OCI-LY7 (cell line): ENCODE data around the gene G3BP2. TPM values are rescaled to one million over a fixed set of nuclear protein-coding genes. Genes with fewer than 3 reads are reported as not detected.
"Not testable (repeated sequence)": the region's sequence is repeated elsewhere in the genome, so short reads cannot be mapped to it uniquely, and the experiment has no call there.

Source experiments
- BruUV-seq: library from RNA; stranded (reverse); fragments of 400-500 nt; replicated peaks from 2 replicates; lab custom pipeline; 2021; lab: Mats Ljungman, UMichigan
- CTCF ChIA-PET: fragments of 300-600 bp; sonication (Branson Sonifier 250); formaldehyde crosslinking; loops from one replicate; lab custom pipeline; 2022; ENCODE audit warnings: antibody characterized with exemption; ENCODE audit not compliant: unreplicated experiment; lab: Charles Lee
- POLR2A ChIA-PET: fragments of 300-600 bp; sonication (Branson Sonifier 250); formaldehyde crosslinking; loops from one replicate; lab custom pipeline; 2022; ENCODE audit warnings: antibody characterized with exemption; lab: Charles Lee
- DNase-seq: peaks from one replicate; pipeline ENCODE4 v3.0.0-alpha.2; 2015; ENCODE audit warnings: low spot score
- H2AFZ ChIP-seq: fragments of 200-600 bp; sonication (generic), shearing (Covaris generic); 2 replicates; pipeline ENCODE4 v1.6.1; 2014; ENCODE audit warnings: mild to moderate bottlenecking, antibody characterized with exemption, low read length, moderate library complexity
- H3K27ac ChIP-seq: fragments of 200-600 bp; sonication (generic); 2 replicates; pipeline ENCODE4 v1.5.1; 2014; ENCODE audit warnings: mixed run types, low read depth, mild to moderate bottlenecking, moderate library complexity, low read length, inconsistent platforms; ENCODE audit not compliant: poor library complexity, severe bottlenecking
- H3K36me3 ChIP-seq: fragments of 200-600 bp; sonication (generic); 2 replicates; pipeline ENCODE4 v1.6.1; 2014; ENCODE audit warnings: mild to moderate bottlenecking, antibody characterized with exemption, low read length, moderate library complexity, mixed read lengths; ENCODE audit not compliant: insufficient read depth
- H3K4me1 ChIP-seq: fragments of 200-600 bp; sonication (generic); 2 replicates; pipeline ENCODE4 v1.5.1; 2014; ENCODE audit warnings: mild to moderate bottlenecking, low read length; ENCODE audit not compliant: insufficient read depth, poor library complexity, severe bottlenecking
- H3K4me2 ChIP-seq: fragments of 200-600 bp; sonication (generic); 2 replicates; pipeline ENCODE4 v1.6.1; 2014; ENCODE audit warnings: mild to moderate bottlenecking, low read length
- H3K4me3 ChIP-seq: fragments of 200-600 bp; sonication (generic); 2 replicates; pipeline ENCODE4 v1.5.1; 2014; ENCODE audit warnings: mild to moderate bottlenecking, low read depth, low read length; ENCODE audit not compliant: poor library complexity, severe bottlenecking
- H3K79me2 ChIP-seq: fragments of 200-600 bp; sonication (generic); 2 replicates; pipeline ENCODE4 v1.6.1; 2016; ENCODE audit warnings: low read depth, mild to moderate bottlenecking, low read length, moderate library complexity, mixed read lengths; ENCODE audit not compliant: insufficient read depth
- H3K9me2 ChIP-seq: fragments of 200-600 bp; sonication (generic); 2 replicates; pipeline ENCODE4 v1.6.1; 2016; ENCODE audit warnings: mild to moderate bottlenecking, low read length, mixed read lengths; ENCODE audit not compliant: insufficient read depth
- H3K9me3 ChIP-seq: fragments of 200-600 bp; sonication (generic); 2 replicates; pipeline ENCODE4 v1.6.1; 2014; ENCODE audit warnings: mild to moderate bottlenecking, mixed run types, low read length, mixed read lengths
- H4K20me1 ChIP-seq: fragments of 200-600 bp; sonication (generic); 2 replicates; pipeline ENCODE4 v1.6.1; 2014; ENCODE audit warnings: mild to moderate bottlenecking, antibody characterized with exemption, low read length, moderate library complexity, mixed read lengths; ENCODE audit not compliant: insufficient read depth
- CTCF ChIP-seq: fragments of 200-600 bp; sonication (generic); conservative IDR thresholded peaks from 2 replicates; pipeline ENCODE4 v1.5.1; 2014; ENCODE audit warnings: mild to moderate bottlenecking, antibody characterized with exemption, low read length, moderate library complexity, mixed read lengths
- EZH2phosphoT487 ChIP-seq: fragments of 200-600 bp; sonication (generic); IDR thresholded peaks from 2 replicates; pipeline ENCODE4 v1.6.1; 2018; ENCODE audit warnings: low read depth, borderline replicate concordance, mild to moderate bottlenecking, mixed run types, antibody characterized with exemption, low read length, moderate library complexity, mixed read lengths
- intact Hi-C: fragments of 100-400 bp; cut with micrococcal nuclease; formaldehyde crosslinking; loops from one replicate; pipeline ENCODE4 v1.10.0; 2022; ENCODE audit not compliant: unreplicated experiment
- total RNA-seq, 2 experiments: library from RNA; depleted of rRNA in 1 of 2; stranded (reverse); fragments of >200 nt in 1 of 2; shearing (Covaris generic) in 1 of 2; gene quantifications; 2 replicates each; pipeline ENCODE4 v1.2.3, GENCODE V29; 2014 to 2022

Gene G3BP2
- total RNA-seq, 2 experiments from 2014 or later: 56.7 to 147 TPM

- Histone ChIP-seq H3K4me2 (no peak overlapping the region), H3K9me3 (no peaks in the 10 kb centered on the region), H3K36me3 (peaks cover 6% of the 10 kb centered on the region), H3K9me2 (no peaks in the 10 kb centered on the region), H3K79me2 (peaks cover 8% of the 10 kb centered on the region; the same call in 1 of the 2 replicates), H3K4me3 (no peak overlapping the region), H2AFZ (no peak overlapping the region), H3K27ac (no peak overlapping the region), H4K20me1 (no peaks in the 10 kb centered on the region), H3K4me1 (peaks cover 13% of the 10 kb centered on the region)
- no peak for DNase-seq
- intact Hi-C loops: no loop called here
- CTCF ChIA-PET: no interaction called here
- POLR2A ChIA-PET: interaction anchor here (0.7 to 1.0 kb wide), 3 partner anchors 14 to 230 kb away, joined by 3 to 4 read pairs (median 3); no protein-coding TSS in a partner anchor
- no peak for TF ChIP-seq EZH2phosphoT487
- TF ChIP-seq CTCF: no peak
- no TSS peak for BruUV-seq
Measured at GRCh38 chr4:75718529-75718928, 45.3 kb upstream of the G3BP2 start.

GRCh38 chr4:75717408-75717807 lies 44.2 kb upstream of the G3BP2 start:
- H3K9me2 ChIP-seq: no peaks in the 10 kb centered on the region
- H2AFZ ChIP-seq: no peak overlapping the region
- no peak overlapping the region for H3K4me2 ChIP-seq
- no peak for TF ChIP-seq CTCF
- no peak for TF ChIP-seq EZH2phosphoT487
- ChIA-PET CTCF (no interaction called here), POLR2A (interaction anchor here (0.9 kb wide), 1 partner anchor 61 kb away, joined by 3 read pairs; no protein-coding TSS in a partner anchor)
- H3K4me1 ChIP-seq: peaks cover 3% of the 10 kb centered on the region
- no TSS peak for BruUV-seq
- intact Hi-C loops: no loop called here
- no peaks in the 10 kb centered on the region for H3K9me3 ChIP-seq
- H3K36me3 ChIP-seq: peaks cover 6% of the 10 kb centered on the region
- no peaks in the 10 kb centered on the region for H3K79me2 ChIP-seq
- DNase-seq: no peak
- H4K20me1 ChIP-seq: no peaks in the 10 kb centered on the region
- no peak overlapping the region for H3K27ac ChIP-seq
- no peak overlapping the region for H3K4me3 ChIP-seq

GRCh38 chr4:75716054-75716453 lies 42.8 kb upstream of the G3BP2 start:
- CTCF ChIA-PET, DNase-seq, BruUV-seq, H3K79me2 ChIP-seq, H3K9me2 ChIP-seq, H3K4me1 ChIP-seq, H3K9me3 ChIP-seq, H3K27ac ChIP-seq, H3K4me2 ChIP-seq, H3K36me3 ChIP-seq, H2AFZ ChIP-seq, intact Hi-C loops, H4K20me1 ChIP-seq, H3K4me3 ChIP-seq: not testable (repeated sequence)
- POLR2A ChIA-PET: interaction anchor here (1.1 kb wide), 1 partner anchor 8 kb away, joined by 5 read pairs; the partner anchor contains the start of gene USO1
